Transverse colon (tissue), 4 donors: ENCODE measurements around the gene HAO2. TPM values are rescaled to one million over a fixed set of nuclear protein-coding genes. Genes with fewer than 3 reads are reported as not detected.

Source experiments
- DNase-seq: peaks from one replicate; pipeline ENCODE4 v3.0.0-alpha.2; 2019
- H3K27ac ChIP-seq, 4 donors: fragments of 200-600 bp; sonication (generic); 2 replicates each; pipeline ENCODE4 v1.5.1; 2016 to 2018; ENCODE audit warnings: inconsistent platforms in 4 of 4
- H3K27me3 ChIP-seq: fragments of 200-600 bp; sonication (generic); 2 replicates; pipeline ENCODE4 v1.5.1; 2017; ENCODE audit warnings: inconsistent platforms
- H3K36me3 ChIP-seq, 4 donors: fragments of 200-600 bp; sonication (generic); 2 replicates each; pipeline ENCODE4 v1.5.1; 2017 to 2019; ENCODE audit warnings: inconsistent platforms in 4 of 4
- H3K4me1 ChIP-seq, 4 donors: fragments of 200-600 bp; sonication (generic); 2 replicates each; pipeline ENCODE4 v1.5.1; 2017 to 2020; ENCODE audit warnings: inconsistent platforms in 4 of 4
- H3K4me3 ChIP-seq, 4 donors: fragments of 200-600 bp; sonication (generic); 1 replicate in 1 of 4; 2 replicates in 3 of 4; pipeline versions ENCODE4 v1.5.1 to v1.6.1; 2017 to 2019; ENCODE audit warnings: inconsistent platforms in 4 of 4
- H3K9me3 ChIP-seq, 2 donors: fragments of 200-600 bp; sonication (generic); 2 replicates each; pipeline ENCODE4 v1.5.1; 2017 to 2019; ENCODE audit warnings: inconsistent platforms in 2 of 2
- EP300 ChIP-seq: sonication (generic); formaldehyde crosslinking; IDR thresholded peaks from one replicate; pipeline ENCODE4 v1.6.1; 2017; ENCODE audit warnings: antibody characterized with exemption, low read depth
- POLR2A ChIP-seq: fragments of 450-650 bp; IDR thresholded peaks from one replicate; pipeline ENCODE4 v1.6.1; 2016; ENCODE audit warnings: antibody characterized with exemption, mild to moderate bottlenecking, moderate library complexity
- POLR2AphosphoS5 ChIP-seq, 3 donors: sonication (generic); formaldehyde crosslinking; IDR thresholded peaks; one replicate each; pipeline ENCODE4 v1.6.1; 2016; ENCODE audit warnings: antibody characterized with exemption in 3 of 3
- WGBS, 2 donors: methylation state at CpG; one replicate each; pipeline ENCODE4 v1.1.5; 2018; ENCODE audit warnings: low coverage in 1 of 2; 5-methylcytosine and 5-hydroxymethylcytosine counted together
- in situ Hi-C, 4 donors: fragments of 200-750 bp; cut with MboI; loops; one replicate each; pipeline versions ENCODE4 v1.15.0 to v1.15.1; 2017; ENCODE audit warnings: low sequenced_read_pairs in 3 of 4, low pct_ligation_motif_present in 1 of 4, low pct_unique_long_range_greater_than_20kb in 1 of 4
- intact Hi-C: fragments of 100-400 bp; cut with DNase I; formaldehyde crosslinking; loops from one replicate; pipeline ENCODE4 v1.15.1; 2023; ENCODE audit warnings: low total_unique reads
- total RNA-seq, 4 donors: library from RNA; depleted of rRNA; stranded (reverse); fragments of >200 nt; gene quantifications; one replicate each; pipeline ENCODE4 v1.1.0, GENCODE V29; 2016
- TF ChIP-seq, protein P1 (sequence below), 5 experiments: fragments of 200-600 bp in 3 of 5; fragments of 450-650 bp in 2 of 5; sonication (generic) in 3 of 5; IDR thresholded peaks; 1 replicate in 2 of 5; 2 replicates in 3 of 5; pipeline ENCODE4 v1.5.1; 2016 to 2017; ENCODE audit warnings: antibody characterized with exemption in 5 of 5, inconsistent platforms in 3 of 5, mild to moderate bottlenecking in 2 of 5, moderate library complexity in 1 of 5

HAO2 gene
- total RNA-seq, 4 donors from 2014 or later, result not detected

DNA sequence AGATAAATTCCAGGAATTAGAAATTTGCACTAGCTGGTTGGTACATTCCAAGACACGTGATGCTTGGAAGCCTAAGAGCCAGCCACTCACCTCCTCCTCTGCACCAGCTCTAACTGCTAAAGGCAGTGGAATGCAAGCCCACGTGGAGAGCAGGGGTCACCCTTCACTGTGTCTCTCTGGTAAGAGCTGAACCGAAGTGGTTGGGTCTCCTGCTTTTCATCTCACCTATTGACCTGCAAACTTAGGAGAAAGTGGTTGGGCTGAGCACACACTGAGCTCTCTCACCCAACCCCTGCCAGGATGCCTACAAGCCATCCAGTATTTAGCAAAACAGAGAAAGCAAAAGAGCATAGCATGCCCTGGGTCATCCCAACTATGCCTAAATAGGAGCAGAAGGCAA lies 19.3 kb downstream of the HAO2 start:
- no peak overlapping the region for H3K4me3 ChIP-seq
- in situ Hi-C loops (no loop called here), intact Hi-C loops (no loop called here)
- H3K36me3 ChIP-seq, result no peaks in the 10 kb centered on the region
- WGBS, 2 donors, result 37 to 80% methylated on average over 2 to 3 of the region's 3 CpGs
- H3K27ac ChIP-seq, result no peak overlapping the region
- no peak for TF ChIP-seq POLR2A
- TF ChIP-seq, protein P1, sequence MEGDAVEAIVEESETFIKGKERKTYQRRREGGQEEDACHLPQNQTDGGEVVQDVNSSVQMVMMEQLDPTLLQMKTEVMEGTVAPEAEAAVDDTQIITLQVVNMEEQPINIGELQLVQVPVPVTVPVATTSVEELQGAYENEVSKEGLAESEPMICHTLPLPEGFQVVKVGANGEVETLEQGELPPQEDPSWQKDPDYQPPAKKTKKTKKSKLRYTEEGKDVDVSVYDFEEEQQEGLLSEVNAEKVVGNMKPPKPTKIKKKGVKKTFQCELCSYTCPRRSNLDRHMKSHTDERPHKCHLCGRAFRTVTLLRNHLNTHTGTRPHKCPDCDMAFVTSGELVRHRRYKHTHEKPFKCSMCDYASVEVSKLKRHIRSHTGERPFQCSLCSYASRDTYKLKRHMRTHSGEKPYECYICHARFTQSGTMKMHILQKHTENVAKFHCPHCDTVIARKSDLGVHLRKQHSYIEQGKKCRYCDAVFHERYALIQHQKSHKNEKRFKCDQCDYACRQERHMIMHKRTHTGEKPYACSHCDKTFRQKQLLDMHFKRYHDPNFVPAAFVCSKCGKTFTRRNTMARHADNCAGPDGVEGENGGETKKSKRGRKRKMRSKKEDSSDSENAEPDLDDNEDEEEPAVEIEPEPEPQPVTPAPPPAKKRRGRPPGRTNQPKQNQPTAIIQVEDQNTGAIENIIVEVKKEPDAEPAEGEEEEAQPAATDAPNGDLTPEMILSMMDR (IDR thresholded peaks at IDR 0.05), result no peak
- TF ChIP-seq EP300, result no peak
- no peak for TF ChIP-seq POLR2AphosphoS5 (IDR thresholded peaks at IDR 0.05)
- no peaks in the 10 kb centered on the region for H3K9me3 ChIP-seq
- peaks cover 0 to 17% (median 5%) of the 10 kb centered on the region in 4 donors for H3K4me1 ChIP-seq
- H3K27me3 ChIP-seq, result no peaks in the 10 kb centered on the region
- DNase-seq, result no peak

DNA sequence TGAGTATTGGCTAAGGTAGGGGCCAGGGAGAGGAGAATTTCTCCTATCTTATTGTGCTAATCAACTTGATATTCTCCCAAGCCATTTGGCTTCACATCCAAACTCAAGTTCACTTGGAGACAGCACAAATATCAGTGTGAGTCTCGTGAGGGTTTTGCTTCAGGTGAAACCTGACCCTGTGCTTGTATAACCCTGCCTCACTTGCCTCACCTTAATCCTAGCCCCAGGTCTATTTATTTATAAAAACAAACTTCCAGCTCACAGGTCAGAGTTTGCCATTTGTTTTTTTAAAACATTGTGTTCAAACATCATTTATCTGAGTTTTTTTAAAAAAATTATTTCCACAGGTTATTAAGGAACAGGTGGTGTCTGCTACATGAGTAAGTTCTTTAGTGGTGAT lies 19.9 kb downstream of the HAO2 start:
- no peak for DNase-seq
- H3K27me3 ChIP-seq, result no peaks in the 10 kb centered on the region
- no peaks in the 10 kb centered on the region for H3K9me3 ChIP-seq
- H3K4me3 ChIP-seq, result no peak overlapping the region
- no peaks in the 10 kb centered on the region for H3K36me3 ChIP-seq
- in situ Hi-C loops (no loop called here), intact Hi-C loops (no loop called here)
- 50 to 100% methylated on average over 1 of the region's 1 CpG for WGBS, 2 donors
- H3K4me1 ChIP-seq, result peaks cover 0 to 23% (median 9%) of the 10 kb centered on the region in 4 donors
- TF ChIP-seq POLR2A (no peak), POLR2AphosphoS5 (IDR thresholded peaks at IDR 0.05) (no peak), EP300 (no peak)
- TF ChIP-seq, protein P1 (IDR thresholded peaks at IDR 0.05), result no peak
- no peak overlapping the region for H3K27ac ChIP-seq

DNA sequence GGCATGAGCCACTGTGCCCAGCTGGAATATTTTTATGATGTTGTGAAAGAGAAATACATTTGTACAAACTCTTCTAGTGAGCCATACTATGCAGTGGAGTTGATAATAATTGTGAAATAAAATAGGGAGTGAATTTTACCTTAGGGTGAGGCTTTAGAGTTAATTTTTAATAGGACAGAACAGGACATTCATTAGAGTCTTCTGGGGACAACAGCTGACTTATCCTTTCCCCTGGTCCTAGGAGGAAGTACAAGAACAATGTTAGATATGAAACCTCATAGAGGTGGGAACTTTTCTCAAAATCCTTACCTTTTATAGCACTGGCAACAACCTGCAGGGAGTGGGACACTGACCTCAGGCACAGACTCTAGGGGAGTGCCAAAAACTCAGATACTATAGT lies 21.9 kb downstream of the HAO2 start:
- intact Hi-C loops (no loop called here), in situ Hi-C loops (no loop called here)
- no peak for TF ChIP-seq EP300
- TF ChIP-seq, protein P1 (IDR thresholded peaks at IDR 0.05), result no peak
- TF ChIP-seq POLR2AphosphoS5 (IDR thresholded peaks at IDR 0.05), result no peak
- no peak for TF ChIP-seq POLR2A
- Histone ChIP-seq H3K9me3 (no peaks in the 10 kb centered on the region), H3K27ac (peak overlapping the region; percentile 46 to 74 (median 64)), H3K27me3 (no peaks in the 10 kb centered on the region), H3K36me3 (no peaks in the 10 kb centered on the region), H3K4me3 (no peak overlapping the region), H3K4me1 (peaks cover 0 to 34% (median 16%) of the 10 kb centered on the region in 4 donors)
- no peak for DNase-seq

DNA sequence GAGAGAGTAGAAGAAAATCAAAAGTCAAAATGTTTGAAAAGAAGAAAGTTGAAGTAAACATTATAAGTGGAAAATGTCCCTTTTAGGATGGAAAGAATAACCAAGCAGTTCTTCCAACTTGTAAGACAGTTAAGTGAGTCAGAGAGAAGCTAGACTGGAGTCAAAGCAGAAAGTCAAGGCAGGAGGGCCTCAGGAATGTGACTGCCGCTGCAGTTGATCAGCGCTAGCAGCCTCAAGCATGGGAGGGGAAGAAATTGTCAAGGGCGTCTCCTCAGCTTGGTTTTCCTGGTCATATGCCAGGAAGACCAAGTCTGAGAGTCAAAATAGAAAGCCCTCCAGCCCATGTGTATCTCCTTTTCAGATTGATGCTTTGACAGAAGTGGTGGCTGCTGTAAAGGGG lies 23.2 kb downstream of the HAO2 start:
- intact Hi-C loops (no loop called here), in situ Hi-C loops (no loop called here)
- no peak for TF ChIP-seq EP300
- Histone ChIP-seq H3K4me3 (no peak overlapping the region), H3K27me3 (no peaks in the 10 kb centered on the region), H3K27ac (peak overlapping the region in 1 of 4 donors; percentile 58), H3K9me3 (no peaks in the 10 kb centered on the region), H3K36me3 (no peaks in the 10 kb centered on the region), H3K4me1 (peaks cover 0 to 34% (median 16%) of the 10 kb centered on the region in 4 donors)
- no peak for DNase-seq
- WGBS, 2 donors, result 64 to 82% methylated on average over 3 of the region's 3 CpGs

DNA sequence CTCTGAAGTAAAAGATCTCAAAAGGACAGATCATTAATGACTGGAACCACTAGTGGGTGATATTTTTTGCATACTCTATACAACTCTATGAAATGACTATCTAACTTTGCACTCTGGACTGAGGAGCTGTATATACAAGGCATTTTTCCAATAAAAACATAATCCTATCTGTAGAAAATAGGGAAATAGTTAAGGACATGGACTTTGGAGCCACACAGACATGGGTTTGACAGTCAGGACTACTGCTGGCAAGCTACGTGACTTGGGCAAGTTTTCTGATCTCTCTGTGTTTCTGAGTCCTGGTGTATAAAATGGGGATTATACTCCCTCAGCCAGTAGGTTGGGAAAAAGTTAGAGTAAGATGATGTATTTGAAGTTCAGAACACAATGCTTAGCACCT lies 25.5 kb downstream of the HAO2 start:
- intact Hi-C loops (no loop called here), in situ Hi-C loops (no loop called here)
- peak; percentile 30 for DNase-seq
- TF ChIP-seq, protein P1 (IDR thresholded peaks at IDR 0.05), result peak in 1 of 5 experiments; percentile 29
- TF ChIP-seq POLR2AphosphoS5 (IDR thresholded peaks at IDR 0.05) (no peak), POLR2A (no peak)
- no peak overlapping the region for H3K4me3 ChIP-seq
- H3K9me3 ChIP-seq, result no peaks in the 10 kb centered on the region
- peaks cover 0 to 34% (median 16%) of the 10 kb centered on the region in 4 donors for H3K4me1 ChIP-seq
- no peaks in the 10 kb centered on the region for H3K27me3 ChIP-seq
- no peaks in the 10 kb centered on the region for H3K36me3 ChIP-seq
- peak overlapping the region; percentile 37 to 59 (median 51) for H3K27ac ChIP-seq
- WGBS, 2 donors, result 40 to 68% methylated on average over 1 of the region's 1 CpG
